ENCODE data around the gene ABCB7. TPM values are rescaled to one million over a fixed set of nuclear protein-coding genes. Genes with fewer than 3 reads are reported as not detected.
A peak's percentile ranks its signal among the peaks of the same experiment; 100 is the strongest.
"Not testable (repeated sequence)": the region's sequence is repeated elsewhere in the genome, so short reads cannot be mapped to it uniquely, and the experiment has no call there.

The ABCB7 gene
- total RNA-seq, 1 donor from 2014 or later = 29.4 TPM

DNA sequence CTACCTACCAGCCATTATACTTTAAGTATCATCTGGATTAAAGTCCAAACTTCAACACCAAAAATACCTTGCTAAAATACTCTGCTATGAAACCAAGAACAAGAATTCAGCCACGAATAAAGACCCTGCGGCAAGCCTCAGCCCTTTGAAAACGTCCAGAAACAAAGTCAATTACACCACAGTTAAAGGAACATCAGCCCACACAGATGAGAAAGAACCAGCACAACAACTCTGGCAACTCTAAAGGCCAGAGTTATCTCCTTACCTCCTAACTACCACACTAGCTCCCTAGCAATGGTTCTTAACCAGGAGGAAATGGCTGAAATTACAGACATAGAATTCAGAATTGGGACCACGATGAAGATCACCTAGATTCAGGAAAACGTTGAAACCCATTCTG is 23.4 kb downstream of the ABCB7 start:
- Mint-ChIP-seq H3K27ac (peak overlapping the region; percentile 2), H3K4me1 (no peaks in the 10 kb centered on the region), H3K36me3 (peaks cover 12% of the 10 kb centered on the region), H3K27me3 (ENCODE audit: low read depth) (no peaks in the 10 kb centered on the region), H3K9me3 (peaks cover 64% of the 10 kb centered on the region), H3K4me3 (no peak overlapping the region)
- TF ChIP-seq, protein P1, sequence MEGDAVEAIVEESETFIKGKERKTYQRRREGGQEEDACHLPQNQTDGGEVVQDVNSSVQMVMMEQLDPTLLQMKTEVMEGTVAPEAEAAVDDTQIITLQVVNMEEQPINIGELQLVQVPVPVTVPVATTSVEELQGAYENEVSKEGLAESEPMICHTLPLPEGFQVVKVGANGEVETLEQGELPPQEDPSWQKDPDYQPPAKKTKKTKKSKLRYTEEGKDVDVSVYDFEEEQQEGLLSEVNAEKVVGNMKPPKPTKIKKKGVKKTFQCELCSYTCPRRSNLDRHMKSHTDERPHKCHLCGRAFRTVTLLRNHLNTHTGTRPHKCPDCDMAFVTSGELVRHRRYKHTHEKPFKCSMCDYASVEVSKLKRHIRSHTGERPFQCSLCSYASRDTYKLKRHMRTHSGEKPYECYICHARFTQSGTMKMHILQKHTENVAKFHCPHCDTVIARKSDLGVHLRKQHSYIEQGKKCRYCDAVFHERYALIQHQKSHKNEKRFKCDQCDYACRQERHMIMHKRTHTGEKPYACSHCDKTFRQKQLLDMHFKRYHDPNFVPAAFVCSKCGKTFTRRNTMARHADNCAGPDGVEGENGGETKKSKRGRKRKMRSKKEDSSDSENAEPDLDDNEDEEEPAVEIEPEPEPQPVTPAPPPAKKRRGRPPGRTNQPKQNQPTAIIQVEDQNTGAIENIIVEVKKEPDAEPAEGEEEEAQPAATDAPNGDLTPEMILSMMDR (IDR thresholded peaks at IDR 0.05; ENCODE audit: unreplicated experiment) = no peak
- no peak for DNase-seq (ENCODE audit: low spot score in 2 of 2, unreplicated experiment in 2 of 2)

DNA sequence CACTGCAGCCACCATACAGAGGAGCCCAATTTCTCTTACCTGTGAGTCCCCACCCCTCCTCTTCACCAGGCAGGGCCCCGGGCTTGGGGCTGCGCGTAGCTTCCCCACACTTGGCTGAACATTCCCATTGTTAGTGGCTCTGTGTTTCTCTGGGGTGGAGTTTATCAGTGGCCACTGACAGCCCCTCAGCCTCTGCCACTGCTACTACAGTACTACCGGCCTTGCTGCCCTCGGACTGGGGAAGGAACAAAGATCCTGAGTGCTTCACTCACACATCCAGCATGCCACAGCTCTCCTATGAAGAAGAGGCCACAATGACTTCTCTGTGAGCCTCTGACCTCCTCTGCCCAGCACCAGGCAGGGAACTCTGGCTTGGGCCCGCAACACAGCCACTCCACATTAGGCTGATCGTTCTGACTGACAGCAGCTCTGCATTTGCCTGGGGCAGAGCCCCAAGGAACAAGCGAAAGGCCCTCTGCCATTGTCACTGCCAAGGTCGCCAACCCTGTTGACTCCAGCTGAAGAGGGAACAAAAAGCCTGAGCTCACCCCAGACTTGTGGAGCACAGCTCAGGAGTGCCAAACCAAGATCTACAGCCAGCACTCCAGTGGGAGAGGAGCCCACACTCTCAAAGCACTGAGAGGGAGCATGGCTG is 24.0 kb downstream of the ABCB7 start:
- Mint-ChIP-seq H3K9me3 (peaks cover 66% of the 10 kb centered on the region), H3K27me3 (ENCODE audit: low read depth) (no peaks in the 10 kb centered on the region), H3K27ac (no peak overlapping the region)

DNA sequence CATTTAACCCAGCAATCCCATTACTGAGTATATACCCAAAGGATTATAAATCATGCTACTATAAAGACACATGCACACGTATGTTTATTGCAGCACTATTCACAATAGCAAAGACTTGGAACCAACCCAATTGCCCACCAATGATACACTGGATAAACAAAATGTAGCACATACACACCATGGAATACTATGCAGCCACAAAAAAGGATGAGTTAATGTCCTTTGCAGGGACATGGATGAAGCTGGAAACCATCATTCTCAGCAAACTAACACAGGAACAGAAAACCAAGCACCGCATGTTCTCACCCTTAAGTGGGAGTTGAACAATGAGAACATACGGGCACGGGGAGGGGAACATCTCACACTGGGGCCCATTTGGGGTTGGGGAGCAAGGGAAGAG is 27.0 kb downstream of the ABCB7 start:
- not testable (repeated sequence) for H3K4me3 Mint-ChIP-seq; H3K27me3 Mint-ChIP-seq (ENCODE audit: low read depth); H3K36me3 Mint-ChIP-seq; DNase-seq (ENCODE audit: low spot score in 2 of 2, unreplicated experiment in 2 of 2); H3K27ac Mint-ChIP-seq; H3K4me1 Mint-ChIP-seq
- H3K9me3 Mint-ChIP-seq = peaks cover 65% of the 10 kb centered on the region

More for the DNA sequence above, 24.0 kb downstream of the ABCB7 start:
- DNase-seq (ENCODE audit: low spot score in 2 of 2, unreplicated experiment in 2 of 2) = no peak
- TF ChIP-seq, protein P1 (IDR thresholded peaks at IDR 0.05; ENCODE audit: unreplicated experiment) = no peak
- Mint-ChIP-seq H3K4me3 (no peak overlapping the region), H3K36me3 (peaks cover 8% of the 10 kb centered on the region), H3K4me1 (no peaks in the 10 kb centered on the region)

DNA sequence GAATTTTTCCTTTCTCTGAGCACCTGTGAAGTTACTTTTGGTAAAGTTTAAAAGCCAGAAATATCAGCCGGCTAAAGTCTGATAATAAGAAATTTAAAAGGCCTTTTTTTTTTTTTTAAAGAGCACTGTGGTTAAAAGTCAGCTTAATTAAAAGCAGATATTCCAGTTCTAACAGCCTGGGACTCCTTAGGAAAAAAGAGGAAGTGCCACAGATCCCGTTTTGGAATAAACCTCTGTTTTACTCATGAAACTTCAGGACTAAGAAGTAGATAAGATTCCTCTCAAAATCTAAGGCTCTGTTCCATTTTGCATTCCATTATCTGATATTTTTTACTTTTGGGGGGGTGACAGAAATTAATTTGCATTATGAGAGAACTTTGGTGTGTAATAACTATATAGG is 37.8 kb downstream of the ABCB7 start:
- peaks cover 47% of the 10 kb centered on the region for H3K9me3 Mint-ChIP-seq
- no peak for DNase-seq (ENCODE audit: low spot score in 2 of 2, unreplicated experiment in 2 of 2)
- TF ChIP-seq, protein P1 (IDR thresholded peaks at IDR 0.05; ENCODE audit: unreplicated experiment) = no peak
- H3K4me1 Mint-ChIP-seq = no peaks in the 10 kb centered on the region
- no peak overlapping the region for H3K4me3 Mint-ChIP-seq
- no peak overlapping the region for H3K27ac Mint-ChIP-seq
- peaks cover 3% of the 10 kb centered on the region for H3K36me3 Mint-ChIP-seq
- H3K27me3 Mint-ChIP-seq (ENCODE audit: low read depth) = no peaks in the 10 kb centered on the region

DNA sequence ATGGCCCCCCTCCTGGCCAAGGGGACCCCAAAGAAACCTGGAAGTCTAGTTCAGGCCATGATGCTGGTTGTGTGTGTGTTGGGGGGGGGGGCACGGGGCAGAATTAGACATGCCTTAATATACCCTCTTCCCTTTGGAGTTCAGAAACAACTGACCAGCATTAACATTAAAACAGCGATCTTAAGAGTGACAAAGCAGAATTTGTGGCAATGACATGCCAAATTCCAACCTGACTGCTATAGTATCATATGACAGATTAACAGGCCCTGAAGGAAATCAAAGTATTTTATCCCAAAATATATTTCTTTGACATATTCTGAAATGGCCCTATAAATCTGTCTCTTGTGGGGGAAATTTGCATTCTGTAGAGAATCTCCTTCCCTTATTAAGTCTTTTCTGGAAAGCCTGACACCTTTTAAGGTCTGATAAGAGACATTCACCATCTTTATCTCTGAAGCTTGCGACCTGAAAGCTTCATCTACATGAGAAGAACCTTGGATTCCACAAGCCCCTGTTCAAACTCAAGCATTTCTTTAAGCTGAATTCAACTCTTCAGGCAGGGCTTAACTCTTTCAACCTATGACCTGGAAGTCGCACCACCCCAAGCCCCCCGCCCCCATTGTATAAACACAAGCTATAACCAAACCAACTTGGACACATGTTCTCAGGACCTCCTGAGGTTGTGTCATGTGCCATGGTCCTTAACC is 40.2 kb downstream of the ABCB7 start:
- H3K4me3 Mint-ChIP-seq = no peak overlapping the region
- no peaks in the 10 kb centered on the region for H3K27me3 Mint-ChIP-seq (ENCODE audit: low read depth)
- TF ChIP-seq, protein P1 (IDR thresholded peaks at IDR 0.05; ENCODE audit: unreplicated experiment) = no peak
- peaks cover 36% of the 10 kb centered on the region for H3K9me3 Mint-ChIP-seq
- no peak for DNase-seq (ENCODE audit: low spot score in 2 of 2, unreplicated experiment in 2 of 2)
- H3K4me1 Mint-ChIP-seq = no peaks in the 10 kb centered on the region
- no peak overlapping the region for H3K27ac Mint-ChIP-seq
- peaks cover 3% of the 10 kb centered on the region for H3K36me3 Mint-ChIP-seq

DNA sequence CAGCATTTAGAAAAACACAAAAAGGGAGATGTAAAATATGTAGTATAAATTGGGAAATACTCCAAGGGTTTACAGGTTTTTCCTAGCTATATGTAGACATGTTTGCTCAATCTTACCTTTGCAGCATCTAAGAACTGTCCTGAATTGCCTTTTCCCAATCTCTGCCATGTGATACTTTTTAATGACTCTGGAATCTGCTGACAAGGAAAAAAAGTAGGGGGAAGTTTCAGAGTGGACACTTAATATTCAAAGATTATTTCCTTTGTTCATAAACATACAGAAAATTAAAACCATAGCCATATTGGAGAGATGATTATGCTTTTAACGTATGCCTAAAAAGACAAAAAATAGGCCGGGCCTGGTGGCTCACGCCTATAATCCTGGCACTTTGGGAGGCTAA is 41.4 kb downstream of the ABCB7 start:
- Mint-ChIP-seq H3K27me3 (ENCODE audit: low read depth) (no peaks in the 10 kb centered on the region), H3K4me1 (no peaks in the 10 kb centered on the region), H3K4me3 (no peak overlapping the region), H3K36me3 (peaks cover 3% of the 10 kb centered on the region), H3K9me3 (peaks cover 36% of the 10 kb centered on the region), H3K27ac (no peak overlapping the region)
- no peak for DNase-seq (ENCODE audit: low spot score in 2 of 2, unreplicated experiment in 2 of 2)
- TF ChIP-seq, protein P1 (IDR thresholded peaks at IDR 0.05; ENCODE audit: unreplicated experiment) = no peak
